Nephron (organoid): ENCODE measurements around the gene SH3TC2.

ENCODE experiments used
- H3K27ac Mint-ChIP-seq, 3 experiments: 2 replicates each; pipeline ENCODE4 v1.8.0; 2020; ENCODE audit warnings: mixed read lengths in 3 of 3, mild to moderate bottlenecking in 2 of 3, moderate library complexity in 1 of 3
- H3K27me3 Mint-ChIP-seq: 2 replicates; pipeline ENCODE4 v1.8.0; 2021; ENCODE audit warnings: low read depth, mild to moderate bottlenecking, moderate library complexity, mixed read lengths
- H3K36me3 Mint-ChIP-seq: 2 replicates; pipeline ENCODE4 v1.8.0; 2020; ENCODE audit warnings: low read depth, mixed read lengths
- H3K4me1 Mint-ChIP-seq: 2 replicates; pipeline ENCODE4 v1.8.0; 2020; ENCODE audit warnings: mixed read lengths
- H3K4me3 Mint-ChIP-seq, 3 experiments: 2 replicates each; pipeline ENCODE4 v1.8.0; 2020; ENCODE audit warnings: mild to moderate bottlenecking in 3 of 3, mixed read lengths in 3 of 3, moderate library complexity in 2 of 3
- H3K9me3 Mint-ChIP-seq: 2 replicates; pipeline ENCODE4 v1.8.0; 2020; ENCODE audit warnings: mixed read lengths
- CTCF ChIP-seq, 3 experiments: fragments of 200-600 bp; sonication (generic); IDR thresholded peaks; one replicate each; pipeline ENCODE4 v1.5.0; 2021; ENCODE audit warnings: antibody characterized with exemption in 3 of 3; ENCODE audit not compliant: unreplicated experiment in 3 of 3

The SH3TC2 gene

GRCh38 chr5:148972974-148973374 lies 89.9 kb downstream of the SH3TC2 start:
- Mint-ChIP-seq H3K27me3 (peaks cover 14% of the 10 kb centered on the region), H3K27ac (peak overlapping the region in 2 of 3 experiments; percentile 28 to 66), H3K4me1 (peaks cover 72% of the 10 kb centered on the region), H3K4me3 (no peak overlapping the region), H3K36me3 (no peaks in the 10 kb centered on the region), H3K9me3 (no peaks in the 10 kb centered on the region)
- TF ChIP-seq CTCF (IDR thresholded peaks at IDR 0.05; ENCODE audit: unreplicated experiment in 3 of 3): no peak

DNA sequence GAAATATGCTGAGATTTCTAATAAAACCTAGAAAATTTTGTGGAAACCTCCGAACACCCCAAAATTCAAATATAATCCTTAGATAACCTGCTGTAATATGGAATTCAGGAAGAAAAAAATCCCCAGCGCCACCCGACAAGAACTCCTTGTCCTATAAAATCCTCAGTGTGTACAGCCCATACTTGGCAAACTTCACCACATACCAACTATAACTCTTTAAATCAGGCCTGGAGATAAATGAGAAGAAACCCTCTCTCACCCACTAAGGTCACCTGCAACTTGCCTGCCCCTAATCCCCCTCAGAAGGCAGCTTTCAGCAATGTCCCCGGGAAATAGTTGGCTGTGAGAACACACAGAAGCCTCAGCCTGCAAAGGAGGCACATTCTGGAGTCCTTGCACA lies 90.5 kb downstream of the SH3TC2 start:
- H3K27ac Mint-ChIP-seq: peak overlapping the region in 2 of 3 experiments; percentile 0 to 66
- peaks cover 18% of the 10 kb centered on the region for H3K27me3 Mint-ChIP-seq
- H3K4me3 Mint-ChIP-seq: no peak overlapping the region
- no peak for TF ChIP-seq CTCF (IDR thresholded peaks at IDR 0.05; ENCODE audit: unreplicated experiment in 3 of 3)
- H3K36me3 Mint-ChIP-seq: no peaks in the 10 kb centered on the region
- H3K4me1 Mint-ChIP-seq: peaks cover 72% of the 10 kb centered on the region
- no peaks in the 10 kb centered on the region for H3K9me3 Mint-ChIP-seq

DNA sequence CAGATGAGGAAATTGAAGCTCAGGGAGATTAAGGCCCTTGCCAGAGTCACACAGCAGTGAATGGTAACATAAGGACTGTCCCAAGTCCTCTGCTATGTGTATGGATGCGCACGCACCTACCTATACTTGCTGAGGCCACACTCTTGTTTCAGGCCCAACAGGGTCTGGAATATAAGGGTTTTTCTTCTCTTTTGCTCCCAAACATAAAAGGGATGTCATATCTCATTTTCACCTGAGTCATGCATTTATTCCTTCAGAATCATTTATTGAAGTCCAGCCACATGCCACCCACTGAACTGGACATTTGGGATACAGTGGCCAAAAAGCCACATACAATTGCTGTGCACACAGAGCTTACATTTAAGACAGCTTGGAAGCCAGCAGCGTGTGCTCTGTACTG lies 92.0 kb downstream of the SH3TC2 start:
- H3K27me3 Mint-ChIP-seq: peaks cover 29% of the 10 kb centered on the region
- no peak overlapping the region for H3K27ac Mint-ChIP-seq
- no peaks in the 10 kb centered on the region for H3K9me3 Mint-ChIP-seq
- peaks cover 69% of the 10 kb centered on the region for H3K4me1 Mint-ChIP-seq
- H3K36me3 Mint-ChIP-seq: no peaks in the 10 kb centered on the region
- TF ChIP-seq CTCF (IDR thresholded peaks at IDR 0.05; ENCODE audit: unreplicated experiment in 3 of 3): no peak
- no peak overlapping the region for H3K4me3 Mint-ChIP-seq

GRCh38 chr5:148970228-148970627 lies 92.6 kb downstream of the SH3TC2 start:
- Mint-ChIP-seq H3K36me3 (no peaks in the 10 kb centered on the region), H3K27me3 (peaks cover 30% of the 10 kb centered on the region), H3K4me1 (peaks cover 75% of the 10 kb centered on the region), H3K4me3 (peak overlapping the region in 1 of 3 experiments; percentile 30), H3K9me3 (no peaks in the 10 kb centered on the region), H3K27ac (peak overlapping the region in 2 of 3 experiments; percentile 51 to 52)
- no peak for TF ChIP-seq CTCF (IDR thresholded peaks at IDR 0.05; ENCODE audit: unreplicated experiment in 3 of 3)

GRCh38 chr5:148969291-148969690 lies 93.6 kb downstream of the SH3TC2 start:
- Mint-ChIP-seq H3K9me3 (no peaks in the 10 kb centered on the region), H3K27ac (peak overlapping the region in 1 of 3 experiments; percentile 51), H3K4me1 (peaks cover 68% of the 10 kb centered on the region), H3K27me3 (peaks cover 30% of the 10 kb centered on the region), H3K36me3 (no peaks in the 10 kb centered on the region), H3K4me3 (no peak overlapping the region)
- TF ChIP-seq CTCF (IDR thresholded peaks at IDR 0.05; ENCODE audit: unreplicated experiment in 3 of 3): no peak

GRCh38 chr5:148968311-148968710 lies 94.6 kb downstream of the SH3TC2 start:
- peaks cover 58% of the 10 kb centered on the region for H3K4me1 Mint-ChIP-seq
- peak overlapping the region in 1 of 3 experiments; percentile 11 for H3K27ac Mint-ChIP-seq
- no peak for TF ChIP-seq CTCF (IDR thresholded peaks at IDR 0.05; ENCODE audit: unreplicated experiment in 3 of 3)
- H3K4me3 Mint-ChIP-seq: no peak overlapping the region
- no peaks in the 10 kb centered on the region for H3K9me3 Mint-ChIP-seq
- peaks cover 25% of the 10 kb centered on the region for H3K27me3 Mint-ChIP-seq
- no peaks in the 10 kb centered on the region for H3K36me3 Mint-ChIP-seq
